CD1c-positive myeloid dendritic cell (primary cell): ENCODE measurements around the gene NFKBIZ.

Experiments used
- DNase-seq: peaks from one replicate; pipeline ENCODE4 v3.0.0-alpha.2; 2016; ENCODE audit errors: extremely low spot score

The NFKBIZ gene, protein sequence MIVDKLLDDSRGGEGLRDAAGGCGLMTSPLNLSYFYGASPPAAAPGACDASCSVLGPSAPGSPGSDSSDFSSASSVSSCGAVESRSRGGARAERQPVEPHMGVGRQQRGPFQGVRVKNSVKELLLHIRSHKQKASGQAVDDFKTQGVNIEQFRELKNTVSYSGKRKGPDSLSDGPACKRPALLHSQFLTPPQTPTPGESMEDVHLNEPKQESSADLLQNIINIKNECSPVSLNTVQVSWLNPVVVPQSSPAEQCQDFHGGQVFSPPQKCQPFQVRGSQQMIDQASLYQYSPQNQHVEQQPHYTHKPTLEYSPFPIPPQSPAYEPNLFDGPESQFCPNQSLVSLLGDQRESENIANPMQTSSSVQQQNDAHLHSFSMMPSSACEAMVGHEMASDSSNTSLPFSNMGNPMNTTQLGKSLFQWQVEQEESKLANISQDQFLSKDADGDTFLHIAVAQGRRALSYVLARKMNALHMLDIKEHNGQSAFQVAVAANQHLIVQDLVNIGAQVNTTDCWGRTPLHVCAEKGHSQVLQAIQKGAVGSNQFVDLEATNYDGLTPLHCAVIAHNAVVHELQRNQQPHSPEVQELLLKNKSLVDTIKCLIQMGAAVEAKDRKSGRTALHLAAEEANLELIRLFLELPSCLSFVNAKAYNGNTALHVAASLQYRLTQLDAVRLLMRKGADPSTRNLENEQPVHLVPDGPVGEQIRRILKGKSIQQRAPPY

DNA sequence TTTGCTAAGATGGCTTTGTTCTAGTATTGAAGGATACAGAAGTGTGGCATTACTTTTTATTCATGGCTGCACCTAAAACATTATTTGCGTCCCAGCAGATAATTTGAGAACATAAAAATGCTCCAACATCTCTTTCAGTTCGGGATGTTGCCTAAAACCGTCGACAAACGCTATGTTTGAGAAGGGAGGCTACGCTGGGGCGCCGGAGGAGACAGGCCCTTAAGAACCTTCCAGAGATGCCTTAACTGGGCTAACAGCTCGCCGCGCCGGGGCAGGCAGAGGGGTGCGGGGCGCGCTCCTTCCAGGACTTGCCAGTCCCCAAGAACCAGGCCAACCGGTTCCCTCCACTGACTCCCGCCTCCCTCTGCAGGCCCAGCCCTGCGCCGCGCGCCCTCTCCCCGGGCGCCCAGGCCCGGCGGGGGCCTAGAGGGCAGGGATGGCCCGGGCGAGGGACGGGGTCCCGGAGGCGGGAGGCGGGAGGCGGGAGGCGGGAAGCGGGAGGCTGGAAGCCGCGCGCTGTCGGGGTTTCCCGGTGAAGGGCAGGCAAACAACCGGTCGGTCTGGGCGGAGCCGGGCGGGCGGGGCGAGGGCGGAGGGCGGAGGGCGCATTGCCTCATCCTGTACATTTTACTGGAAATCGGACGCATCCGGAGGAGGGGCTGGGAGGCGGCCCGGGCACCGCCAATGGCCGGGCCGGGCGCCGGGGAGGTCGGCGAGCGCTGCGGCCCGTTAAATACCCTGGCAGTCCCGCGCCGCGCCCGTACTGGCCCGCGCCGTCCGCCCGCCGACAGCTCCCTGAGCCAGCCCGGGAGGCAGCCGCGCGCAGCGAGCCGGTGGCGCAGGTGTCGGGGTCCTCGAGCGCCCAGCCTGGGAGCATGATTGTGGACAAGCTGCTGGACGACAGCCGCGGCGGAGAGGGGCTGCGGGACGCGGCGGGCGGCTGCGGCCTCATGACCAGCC is at the start of gene NFKBIZ:
Gene NFKBIZ (plus strand): TSS at position 761 of the 960 bp plus-strand sequence. CDS start 115 bp downstream, at position 876.
- DNase-seq = peak; percentile 96

DNA sequence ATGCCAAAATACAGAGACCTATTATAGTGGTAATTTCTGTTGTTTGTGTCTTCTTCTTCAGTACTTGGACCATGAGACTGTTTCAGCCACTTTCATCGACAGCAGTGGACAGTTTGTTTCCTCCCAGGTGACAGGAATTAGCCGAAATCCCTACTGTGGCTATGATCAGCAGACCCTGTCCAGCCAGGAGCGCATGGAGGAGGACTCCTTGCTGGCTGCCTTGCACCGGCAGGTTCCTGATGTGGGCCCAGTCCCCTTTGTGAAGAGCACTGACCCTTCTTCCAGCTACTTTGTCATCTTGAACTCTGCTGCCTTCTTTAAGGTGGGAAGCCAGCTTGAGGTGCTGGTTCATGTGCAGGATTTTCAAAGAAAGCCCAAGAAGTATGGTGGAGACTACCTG is 48.1 kb upstream of the NFKBIZ start:
- DNase-seq = no peak

DNA sequence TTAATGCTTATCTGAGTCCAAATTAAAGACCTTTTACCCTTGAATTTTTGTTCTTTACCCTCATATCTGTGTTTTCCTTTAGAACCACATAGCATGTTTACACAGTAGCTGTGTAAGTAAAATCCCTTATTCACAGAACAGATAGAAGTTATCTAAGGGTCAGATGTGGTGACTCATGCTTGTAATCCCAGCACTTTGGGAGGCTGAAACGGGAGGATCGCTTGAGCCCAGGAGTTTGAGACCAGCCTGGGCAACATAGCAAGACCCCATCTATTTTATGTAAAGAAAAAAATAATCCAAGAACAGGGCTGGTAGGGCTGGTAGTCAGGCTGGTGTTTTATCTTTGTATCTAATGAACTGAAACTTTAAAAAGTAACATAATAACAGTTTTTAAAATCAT is 47.1 kb upstream of the NFKBIZ start:
- no peak for DNase-seq

DNA sequence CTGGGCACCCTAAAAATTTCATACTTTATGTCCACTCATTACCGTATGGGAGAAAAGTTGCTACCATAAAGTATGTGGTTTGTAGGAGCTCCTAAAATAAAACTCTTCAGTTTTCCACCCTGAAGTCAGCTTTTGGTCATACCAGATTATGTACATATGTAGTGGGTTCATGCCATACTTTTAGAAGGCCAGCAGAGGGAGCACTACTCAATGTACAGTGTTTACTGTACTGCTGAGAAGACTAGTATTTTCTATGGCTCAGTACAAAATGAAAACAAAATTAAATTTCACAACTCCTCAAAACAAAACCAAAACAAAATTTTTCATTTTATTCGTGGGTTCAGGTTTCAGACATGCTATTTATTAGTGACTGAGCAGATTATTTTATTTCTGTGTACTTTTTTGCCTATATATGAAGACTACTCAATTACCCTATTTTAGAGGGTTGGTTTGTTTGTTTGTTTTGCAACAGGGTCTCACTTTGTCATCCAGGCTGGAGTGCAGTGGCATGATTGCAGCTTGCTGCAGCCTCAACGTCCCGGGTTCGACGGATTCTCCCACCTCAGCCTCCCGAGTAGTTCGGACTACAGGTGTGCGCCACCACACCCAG is 46.0 kb upstream of the NFKBIZ start:
- peak; percentile 84 for DNase-seq

DNA sequence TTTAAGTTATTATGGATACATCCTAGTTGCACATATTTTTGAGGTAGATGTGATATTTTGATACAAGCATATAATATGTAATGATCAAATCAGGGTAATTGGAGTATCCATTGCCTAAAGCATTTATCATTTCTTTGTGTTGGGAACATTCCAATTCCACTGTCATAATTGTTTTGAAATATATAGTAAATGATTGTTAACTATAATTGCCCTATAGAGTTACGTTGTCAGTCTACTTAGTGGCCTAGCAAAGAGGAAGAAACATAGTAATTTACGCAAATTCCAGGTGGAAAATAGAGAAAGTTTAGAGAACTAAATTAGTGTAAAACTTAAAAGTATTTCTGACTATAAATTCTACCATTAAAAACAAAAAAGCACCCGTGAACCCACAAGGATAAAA is 45.4 kb upstream of the NFKBIZ start:
- no peak for DNase-seq

DNA sequence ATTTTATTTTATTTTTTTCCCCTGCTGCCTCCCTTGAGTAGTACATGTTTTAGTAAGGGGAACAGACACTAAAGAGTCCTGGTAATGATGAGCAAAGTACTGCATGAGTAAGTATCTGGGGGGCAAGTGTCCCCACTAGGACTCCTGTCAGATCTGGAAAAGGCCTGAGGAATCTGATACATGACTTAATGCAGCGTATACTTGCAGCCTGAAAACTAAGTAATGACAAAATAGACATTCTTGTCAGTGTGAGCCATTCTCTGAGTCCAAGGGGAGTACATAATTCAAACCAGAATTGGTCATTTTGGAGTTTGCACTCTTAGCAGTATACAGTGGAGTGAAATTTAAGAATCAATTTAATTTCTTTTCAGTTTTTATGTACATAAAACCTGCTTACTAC is 42.8 kb upstream of the NFKBIZ start:
- DNase-seq = no peak

DNA sequence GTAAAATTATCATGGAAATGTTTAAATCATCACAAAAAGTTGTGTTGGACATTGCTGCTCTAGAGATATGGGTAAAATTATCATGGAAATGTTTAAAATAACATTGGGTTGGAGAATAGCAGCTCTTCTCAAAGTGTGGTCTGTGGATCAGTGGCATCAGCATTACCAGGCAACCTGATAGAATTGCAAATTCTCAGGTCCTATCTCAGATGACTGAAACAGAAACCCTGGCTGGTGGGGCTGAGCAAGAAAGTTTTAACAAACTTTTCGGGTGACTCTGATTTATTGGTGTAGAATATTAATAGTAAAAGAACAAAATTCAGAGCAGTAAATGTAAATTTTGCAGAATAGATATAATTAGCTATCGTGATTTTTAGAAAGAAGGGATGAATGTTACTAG is 41.4 kb upstream of the NFKBIZ start:
- no peak for DNase-seq

DNA sequence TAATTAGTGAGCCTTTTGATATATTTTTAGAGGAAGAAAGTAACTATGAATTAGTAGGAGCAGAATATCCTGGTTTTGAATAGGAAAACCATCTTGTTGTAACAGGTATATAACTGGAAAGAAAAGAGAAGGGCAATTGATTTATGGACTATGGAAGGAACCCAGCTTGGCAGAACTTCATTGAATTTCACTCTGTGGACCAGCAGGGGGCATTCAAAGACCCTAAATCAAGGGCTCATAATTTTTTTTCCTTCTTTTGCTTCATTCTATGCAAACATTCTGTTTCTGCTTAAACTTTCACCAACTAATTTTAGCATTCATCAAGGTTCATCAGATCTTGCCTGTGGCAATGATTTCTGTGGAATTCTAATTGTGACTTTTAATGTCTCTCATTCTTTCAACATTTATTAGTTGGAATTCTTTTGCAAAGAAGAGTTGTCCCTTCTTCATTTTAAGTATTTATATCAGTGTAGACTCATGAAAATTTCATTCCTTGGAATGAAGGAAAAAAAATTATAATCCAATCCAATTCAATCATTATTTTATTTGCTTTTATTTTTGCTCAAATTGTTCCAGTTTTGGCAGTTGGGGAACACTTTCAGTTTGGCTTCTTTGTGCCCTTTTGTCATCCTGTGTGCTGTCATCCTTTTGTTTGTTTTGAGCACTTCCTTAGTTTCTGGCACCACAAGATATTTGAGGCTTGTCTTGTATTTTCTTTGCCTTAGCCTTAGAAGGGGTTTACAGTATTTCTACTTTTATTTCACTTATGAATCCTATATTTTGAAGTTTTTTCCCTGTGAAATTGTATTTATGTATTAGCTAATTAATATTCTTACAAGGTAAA is 39.9 kb upstream of the NFKBIZ start:
- peak; percentile 65 for DNase-seq

DNA sequence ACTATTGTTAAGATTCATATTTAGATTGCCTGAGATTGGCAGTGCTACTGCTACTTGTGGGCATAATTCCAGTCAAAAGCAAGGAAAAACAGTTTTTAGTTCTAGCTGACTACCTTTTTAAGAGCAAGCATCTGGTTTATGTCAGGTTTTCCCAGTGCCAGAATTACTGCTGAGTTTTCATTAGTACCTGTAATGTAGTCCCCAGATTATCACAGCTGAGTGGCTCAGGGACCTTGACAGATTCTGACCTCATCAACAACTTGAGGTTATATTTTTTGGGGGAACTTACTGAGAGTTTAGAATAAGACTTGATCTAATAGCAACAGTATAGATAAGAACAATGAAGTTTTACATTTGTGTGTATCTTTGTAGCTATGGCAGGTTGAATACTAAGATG is 39.3 kb upstream of the NFKBIZ start:
- DNase-seq = peak; percentile 6

DNA sequence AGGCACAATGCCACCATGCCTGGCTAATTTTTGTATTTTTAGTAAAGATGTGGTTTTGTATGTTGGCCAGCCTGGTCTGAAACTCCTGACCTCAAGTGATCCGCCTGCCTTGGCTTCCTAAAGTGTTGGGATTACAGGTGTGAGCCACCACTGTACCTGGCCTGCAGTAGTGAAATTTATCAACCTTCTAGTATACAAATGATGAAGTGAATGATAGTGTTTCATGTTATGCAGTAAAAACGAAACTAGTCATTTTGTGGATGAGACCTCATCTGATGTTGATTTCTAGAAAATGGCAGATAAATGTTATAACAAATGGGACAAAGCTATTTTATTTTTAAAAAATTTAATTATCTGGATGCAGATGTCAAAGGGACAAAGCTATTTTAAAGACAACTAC is 37.4 kb upstream of the NFKBIZ start:
- DNase-seq = no peak

DNA sequence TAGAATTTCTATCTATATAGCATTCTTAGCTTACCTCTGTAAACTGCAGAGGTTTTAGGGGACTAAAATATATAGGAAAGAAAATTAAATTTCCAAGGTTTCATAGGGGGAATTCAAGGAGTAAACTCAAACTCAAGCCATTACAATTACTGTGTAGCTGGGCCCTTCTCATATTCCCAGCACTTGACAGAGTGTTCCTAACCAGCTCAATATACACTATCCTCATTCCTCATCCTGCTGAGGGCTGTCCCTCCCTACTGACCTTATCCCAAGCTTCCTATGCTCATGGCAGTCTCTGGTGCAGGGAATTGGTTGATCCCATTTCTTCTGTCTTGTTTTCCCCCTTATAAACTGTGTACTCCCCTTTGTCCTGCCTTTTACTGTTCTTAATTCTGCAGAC is 36.4 kb upstream of the NFKBIZ start:
- DNase-seq = no peak

DNA sequence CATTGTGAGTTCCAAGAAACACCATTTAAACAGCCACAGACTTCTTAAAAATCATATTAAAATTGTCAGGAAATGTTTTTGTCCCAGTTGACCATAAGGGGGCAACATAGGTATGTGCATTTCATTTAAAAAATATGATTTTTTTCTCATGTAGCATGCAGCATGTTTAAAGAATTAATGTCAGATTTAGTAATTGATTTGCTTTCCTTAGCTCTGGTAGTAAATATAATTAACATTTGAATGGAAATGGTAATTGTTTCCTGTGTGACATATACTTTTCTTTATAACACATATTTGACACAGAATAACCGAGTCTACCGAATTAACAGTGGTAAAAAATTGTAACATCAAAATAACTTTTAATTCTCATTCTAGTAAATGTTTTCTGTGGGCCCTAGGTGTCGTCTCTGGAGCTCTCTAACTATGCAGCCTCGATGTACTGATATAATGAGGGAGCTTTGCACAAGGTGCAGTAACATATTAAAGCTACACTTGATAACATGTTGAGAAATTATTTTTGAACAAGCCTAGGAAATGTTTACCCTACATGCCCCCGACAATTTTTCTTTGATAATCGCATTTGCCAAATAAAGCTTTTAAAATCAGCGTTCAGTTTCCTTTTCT is 35.4 kb upstream of the NFKBIZ start:
- peak; percentile 65 for DNase-seq

DNA sequence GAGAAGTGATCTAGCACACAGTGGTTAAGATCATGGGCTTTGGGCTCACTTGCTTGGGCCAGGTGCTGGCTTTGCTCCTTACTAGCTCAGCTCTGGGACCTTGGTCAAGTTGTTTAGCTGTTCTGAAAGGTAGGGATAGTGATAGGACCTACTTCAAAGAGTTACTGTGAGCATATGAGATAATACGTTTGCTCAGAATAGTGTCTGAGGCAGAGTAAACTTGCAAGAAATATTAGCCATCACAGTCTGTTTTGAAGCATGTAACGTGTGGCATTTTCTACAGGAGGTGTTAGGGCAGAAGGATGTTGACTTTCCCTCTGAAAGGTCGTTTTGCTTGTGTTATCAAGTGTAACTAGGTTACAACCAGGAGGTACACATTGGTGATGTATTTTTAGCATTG is 34.5 kb upstream of the NFKBIZ start:
- no peak for DNase-seq

DNA sequence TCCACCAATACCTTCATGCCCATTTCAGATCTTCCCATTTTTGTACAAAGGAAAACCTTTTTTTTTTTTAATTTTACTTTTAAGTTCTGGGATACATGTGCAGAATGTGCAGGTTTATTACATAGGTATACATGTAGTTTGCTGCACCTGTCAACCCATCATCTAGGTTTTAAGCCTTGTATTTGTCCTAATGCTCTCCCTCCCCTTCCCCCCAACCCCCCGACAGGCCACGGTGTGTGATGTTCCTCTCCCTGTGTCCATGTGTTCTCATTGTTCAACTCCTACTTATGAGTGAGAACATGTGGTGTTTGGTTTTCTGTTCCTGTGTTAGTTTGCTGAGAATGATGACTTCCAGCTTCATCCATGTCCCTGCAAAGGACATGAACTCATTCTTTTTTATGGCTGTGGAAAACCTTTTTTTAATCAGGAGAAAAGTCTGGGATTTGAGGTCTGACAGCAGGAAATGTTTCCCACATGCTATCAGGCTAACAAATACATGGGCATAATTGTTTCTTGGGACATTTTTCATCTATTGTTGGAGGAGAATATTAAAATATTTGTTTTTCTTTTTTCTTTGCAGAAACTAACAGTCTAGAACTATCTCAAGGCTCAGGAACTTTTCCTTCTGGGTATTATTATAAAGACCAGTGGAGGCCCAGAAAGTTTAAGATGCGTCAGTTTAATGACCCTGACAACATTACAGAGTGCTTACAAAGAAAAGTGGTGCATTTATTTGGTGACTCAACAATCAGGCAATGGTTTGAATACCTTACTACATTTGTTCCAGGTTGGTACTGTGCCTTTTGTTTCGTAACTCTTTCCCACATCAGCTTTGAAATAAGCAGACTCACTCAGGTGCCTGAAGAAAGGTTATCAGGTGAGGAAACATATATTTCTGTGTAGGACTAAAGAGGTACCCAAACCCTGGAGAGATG is 32.8 kb upstream of the NFKBIZ start:
- DNase-seq = no peak

DNA sequence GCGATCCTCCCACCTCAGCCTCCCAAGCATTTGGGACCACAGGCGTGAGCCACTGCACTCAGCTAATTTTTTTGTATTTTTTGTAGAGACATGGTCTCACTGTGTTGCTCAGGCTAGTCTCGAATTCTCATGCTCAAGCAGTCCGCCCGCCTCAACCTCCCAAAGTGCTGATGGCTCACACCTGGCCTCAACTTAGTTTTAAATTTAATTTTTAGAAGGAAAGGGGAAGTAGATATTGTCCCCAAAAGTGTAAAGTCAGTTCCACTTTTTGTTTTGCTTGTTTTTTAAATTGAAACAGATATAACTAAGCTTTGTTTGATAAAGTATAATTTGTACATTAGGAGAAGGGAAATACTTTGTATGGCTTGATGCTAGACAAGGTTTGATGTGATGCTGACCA is 31.3 kb upstream of the NFKBIZ start:
- peak; percentile 29 for DNase-seq

DNA sequence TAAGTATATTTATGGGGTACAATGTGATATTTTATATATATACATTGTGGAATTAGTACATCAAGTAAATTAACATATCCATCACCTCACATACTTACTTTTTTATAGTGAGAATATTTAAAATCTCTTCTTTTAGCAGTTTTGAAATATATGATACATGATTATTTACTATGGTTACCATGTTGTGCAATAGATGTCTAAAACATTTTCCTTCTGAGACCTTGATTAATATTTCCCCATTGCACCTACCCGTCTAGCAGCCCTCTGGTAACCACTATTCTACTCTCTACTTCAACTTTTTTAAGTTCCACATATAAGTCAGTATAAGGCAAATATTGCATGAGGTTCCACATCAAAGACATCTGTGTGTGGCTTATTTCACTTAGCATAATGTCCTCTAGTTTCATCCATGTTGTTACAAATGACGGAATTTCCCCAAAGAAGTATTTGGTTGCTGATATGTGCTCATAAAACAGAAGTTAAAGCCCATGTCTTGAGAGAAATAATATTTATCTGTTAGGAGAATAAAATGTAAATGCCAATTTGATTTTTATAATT is 29.6 kb upstream of the NFKBIZ start:
- DNase-seq = peak; percentile 64

DNA sequence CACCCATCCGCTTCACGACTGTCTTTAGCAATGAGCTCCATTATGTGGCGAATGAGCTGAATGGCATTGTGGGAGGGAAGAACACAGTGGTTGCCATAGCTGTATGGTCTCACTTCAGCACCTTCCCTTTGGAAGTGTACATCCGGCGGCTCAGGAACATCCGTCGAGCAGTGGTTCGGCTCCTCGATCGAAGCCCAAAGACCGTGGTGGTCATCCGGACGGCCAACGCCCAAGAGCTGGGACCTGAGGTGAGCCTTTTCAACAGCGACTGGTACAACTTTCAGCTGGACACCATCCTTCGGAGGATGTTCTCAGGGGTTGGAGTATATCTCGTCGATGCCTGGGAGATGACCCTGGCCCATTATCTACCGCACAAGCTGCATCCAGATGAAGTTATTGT is 27.8 kb upstream of the NFKBIZ start:
- no peak for DNase-seq

DNA sequence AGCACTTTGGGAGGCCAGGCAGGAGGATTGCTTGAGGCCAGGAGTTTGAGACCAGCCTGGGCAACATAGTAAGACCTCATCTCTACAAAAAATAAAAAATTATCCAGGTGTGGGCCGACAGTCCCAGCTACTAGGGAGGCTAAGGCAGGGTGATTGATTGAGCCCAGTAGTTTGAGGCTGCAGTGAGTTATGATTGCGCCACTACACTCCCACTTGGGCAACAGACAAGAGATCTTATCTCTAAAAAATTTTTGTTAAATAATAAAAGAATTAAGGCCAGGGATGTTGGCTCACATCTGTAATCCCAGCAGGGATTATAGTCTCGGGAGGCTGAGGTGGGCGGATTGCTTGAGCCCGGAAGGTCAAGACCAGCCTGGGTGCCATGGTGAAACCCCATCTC is 25.8 kb upstream of the NFKBIZ start:
- DNase-seq = no peak

DNA sequence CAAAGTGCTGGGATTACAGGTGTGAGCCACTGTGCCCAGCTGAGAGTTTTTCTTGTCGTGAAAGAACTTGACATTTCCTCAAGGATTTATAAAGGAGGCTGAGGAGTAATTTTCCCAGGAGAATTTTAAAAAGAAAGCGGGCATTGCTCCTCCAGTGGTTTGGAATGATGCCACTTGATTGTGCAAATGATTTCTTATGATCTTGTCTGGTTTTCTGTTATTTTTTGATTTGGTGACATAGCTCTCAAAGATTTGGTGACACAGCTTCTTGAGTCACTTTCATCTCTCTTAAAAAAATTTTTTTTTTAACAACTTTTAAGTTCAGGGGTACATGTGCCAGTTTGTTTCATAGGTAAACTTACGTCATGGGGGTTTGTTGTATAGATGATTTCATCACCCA is 24.6 kb upstream of the NFKBIZ start:
- DNase-seq = no peak
